Activated T-cell treated with anti-CD3 and anti-CD28 coated beads for 1 hour (primary cell): ENCODE results near the gene NINJ2.
"Not testable (repeated sequence)": the region's sequence is repeated elsewhere in the genome, so short reads cannot be mapped to it uniquely, and the experiment has no call there.

Experiments used
- DNase-seq: peaks from one replicate; pipeline ENCODE4 v3.0.0-alpha.2; 2020; ENCODE audit warnings: low read depth

Gene NINJ2

DNA sequence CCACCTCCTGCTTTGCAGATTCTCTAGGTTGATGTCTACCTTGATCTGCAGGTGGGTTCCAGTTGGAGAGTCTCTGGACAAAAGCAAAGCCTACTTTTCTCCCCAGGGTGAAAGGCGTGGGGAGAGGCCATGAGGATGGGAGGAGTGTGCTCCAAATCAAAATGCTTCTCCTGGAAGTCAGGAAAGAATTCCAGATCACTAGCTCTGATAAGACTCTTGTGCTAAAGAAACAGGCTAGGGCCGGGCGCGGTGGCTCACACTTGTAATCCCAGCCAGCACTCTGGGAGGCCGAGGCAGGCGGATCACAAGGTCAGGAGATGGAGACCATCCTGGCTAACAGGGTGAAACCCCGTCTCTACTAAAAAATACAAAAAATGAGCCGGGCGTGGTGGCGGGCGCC lies 21.9 kb downstream of the NINJ2 start:
- not testable (repeated sequence) for DNase-seq

DNA sequence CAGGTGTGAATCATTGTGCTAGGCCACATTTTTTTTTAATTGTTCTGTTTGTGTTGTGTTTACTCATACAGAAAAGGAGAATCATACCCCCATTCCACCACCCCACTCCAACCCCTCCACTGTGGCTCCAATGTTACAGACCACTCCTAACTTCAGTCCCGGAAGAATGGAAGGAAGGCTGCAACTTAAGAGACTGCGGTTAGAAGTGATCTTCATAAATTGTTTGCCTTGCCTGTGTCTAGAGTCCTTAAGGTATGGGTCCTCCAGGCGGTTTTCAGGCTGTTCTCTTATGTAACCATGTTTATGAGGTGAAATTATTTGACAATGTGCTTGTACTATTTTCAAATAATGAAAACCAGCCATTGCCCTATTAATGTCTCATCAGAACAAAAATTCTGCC lies 22.5 kb downstream of the NINJ2 start:
- DNase-seq: no peak

DNA sequence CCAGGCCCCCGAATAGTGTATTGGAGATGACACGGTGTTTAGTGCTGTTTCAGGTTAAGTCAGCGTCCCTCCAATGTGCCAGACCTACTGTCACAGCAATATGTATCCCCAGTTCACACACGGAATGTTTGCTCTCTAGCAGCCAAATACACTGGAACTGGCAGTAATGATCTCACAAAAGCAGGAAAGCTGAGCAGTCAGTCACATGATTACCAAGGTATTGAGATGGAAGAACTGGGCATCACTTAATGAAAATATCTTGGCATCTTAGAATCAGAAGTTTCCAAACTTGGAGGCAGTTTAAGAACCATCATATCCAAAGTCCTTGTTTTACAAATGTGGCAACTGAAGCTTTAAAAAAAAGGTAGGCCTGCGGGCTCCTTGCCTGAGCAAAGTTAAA lies 23.3 kb downstream of the NINJ2 start:
- no peak for DNase-seq

DNA sequence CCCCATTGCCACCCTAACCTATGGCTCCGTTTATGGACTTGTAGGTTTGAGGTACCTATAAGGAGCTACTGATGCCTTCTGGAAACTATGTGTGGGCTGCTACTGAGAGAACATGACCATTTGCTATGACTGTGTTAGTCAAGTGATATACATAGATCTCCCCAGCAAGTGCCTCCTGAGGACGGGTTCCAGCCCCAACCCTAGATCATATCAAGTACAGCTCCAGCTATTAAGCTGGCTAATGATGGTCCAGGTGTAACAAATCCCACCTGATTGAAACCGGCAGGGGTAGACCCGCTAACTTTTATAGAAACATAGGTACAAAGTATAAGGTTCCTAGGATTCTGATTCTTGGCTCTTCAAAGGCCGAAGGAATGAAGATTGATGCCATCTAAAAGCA lies 23.7 kb downstream of the NINJ2 start:
- DNase-seq: no peak

DNA sequence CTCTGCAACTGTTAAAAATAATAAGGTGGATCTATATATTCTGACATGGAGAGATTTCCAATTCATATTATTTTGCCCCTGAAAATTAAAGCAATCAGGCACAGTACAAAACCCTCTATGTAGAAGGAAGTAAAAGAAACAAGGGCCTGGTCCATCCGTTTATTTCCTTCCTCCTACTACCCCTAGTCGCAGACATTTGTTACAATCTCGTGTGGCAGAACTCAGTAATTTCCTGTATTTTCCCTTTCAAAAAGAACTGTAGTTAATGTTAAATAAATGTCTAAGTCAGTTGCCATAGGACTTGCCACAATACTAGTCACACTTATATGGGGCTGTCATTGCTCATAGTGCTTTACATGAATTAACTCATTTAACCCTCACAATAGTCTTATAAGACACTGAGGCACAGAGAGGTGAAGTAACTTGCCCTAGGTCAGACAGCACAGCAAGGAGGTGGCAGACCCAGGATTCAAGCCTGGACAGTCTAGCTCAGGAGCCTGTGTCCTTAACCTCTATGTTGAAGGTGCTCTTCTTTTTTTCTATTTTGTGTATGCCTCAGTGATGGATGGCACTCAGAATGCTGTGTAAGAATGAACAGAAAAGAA lies 24.2 kb downstream of the NINJ2 start:
- DNase-seq: no peak

DNA sequence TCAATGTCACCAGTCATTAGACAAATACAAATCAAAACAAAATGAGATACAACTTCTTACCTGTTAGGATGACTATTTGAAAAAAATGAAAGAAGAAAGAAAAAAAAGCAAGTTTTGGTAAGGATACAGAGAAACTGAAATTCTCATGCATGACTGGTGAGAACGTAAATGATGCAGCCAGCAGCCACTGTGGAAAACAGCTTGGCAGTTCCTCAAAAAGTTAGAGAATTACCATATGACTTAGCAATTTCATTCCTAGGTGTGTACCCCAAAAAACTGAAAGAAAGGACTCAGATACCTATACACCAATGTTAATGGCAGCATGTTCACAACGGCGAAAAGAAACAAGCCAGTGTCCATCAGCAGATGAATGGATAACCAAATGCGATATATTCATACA lies 26.6 kb downstream of the NINJ2 start:
- DNase-seq: no peak

DNA sequence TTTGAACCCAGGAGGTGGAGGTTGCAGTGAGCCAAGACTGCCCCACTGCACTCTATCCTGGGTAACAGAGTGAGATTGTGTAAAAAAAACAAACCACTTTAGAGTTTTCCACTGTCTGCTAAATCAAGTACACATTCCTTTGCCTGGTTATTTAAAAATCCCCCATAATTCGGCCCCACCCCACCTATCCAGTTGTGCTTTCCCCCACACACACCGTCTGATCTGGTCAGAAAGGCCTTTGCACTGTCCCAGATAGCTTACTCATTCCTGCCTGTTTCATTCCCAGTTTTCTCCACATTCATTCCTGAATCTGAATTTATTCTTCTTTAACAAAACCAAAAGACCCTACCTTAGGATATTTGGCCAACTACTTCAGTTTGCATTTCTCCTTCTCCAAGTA lies 29.5 kb downstream of the NINJ2 start:
- DNase-seq: no peak

DNA sequence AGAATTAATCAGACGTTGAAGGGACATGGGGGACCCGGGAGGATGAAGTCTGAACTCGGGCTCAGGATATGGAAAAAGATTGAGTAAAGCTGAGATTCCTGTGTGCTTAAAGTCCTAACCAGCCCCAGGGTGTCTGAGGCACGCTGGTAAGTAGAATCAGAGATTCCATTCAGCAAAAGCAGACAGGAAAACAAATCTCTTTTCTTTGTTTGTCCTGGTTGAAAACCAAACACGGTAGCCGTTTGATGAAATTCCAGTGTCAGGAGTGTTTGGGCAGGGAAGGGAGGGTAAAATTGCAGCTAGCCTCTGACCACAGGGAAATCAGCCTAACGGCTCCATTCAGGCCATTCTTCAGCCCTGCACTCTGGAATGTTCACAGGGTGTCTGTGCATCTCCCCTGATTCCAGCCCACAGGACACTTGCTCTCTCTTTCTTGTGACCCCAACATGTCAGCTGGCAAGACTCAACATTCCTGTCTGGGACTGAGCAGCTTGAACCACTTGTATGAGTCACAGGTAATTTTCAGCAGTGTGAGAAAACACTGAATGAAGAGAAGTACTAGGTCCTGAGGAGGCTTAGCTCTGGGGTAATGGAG lies 31.0 kb downstream of the NINJ2 start:
- DNase-seq: no peak

DNA sequence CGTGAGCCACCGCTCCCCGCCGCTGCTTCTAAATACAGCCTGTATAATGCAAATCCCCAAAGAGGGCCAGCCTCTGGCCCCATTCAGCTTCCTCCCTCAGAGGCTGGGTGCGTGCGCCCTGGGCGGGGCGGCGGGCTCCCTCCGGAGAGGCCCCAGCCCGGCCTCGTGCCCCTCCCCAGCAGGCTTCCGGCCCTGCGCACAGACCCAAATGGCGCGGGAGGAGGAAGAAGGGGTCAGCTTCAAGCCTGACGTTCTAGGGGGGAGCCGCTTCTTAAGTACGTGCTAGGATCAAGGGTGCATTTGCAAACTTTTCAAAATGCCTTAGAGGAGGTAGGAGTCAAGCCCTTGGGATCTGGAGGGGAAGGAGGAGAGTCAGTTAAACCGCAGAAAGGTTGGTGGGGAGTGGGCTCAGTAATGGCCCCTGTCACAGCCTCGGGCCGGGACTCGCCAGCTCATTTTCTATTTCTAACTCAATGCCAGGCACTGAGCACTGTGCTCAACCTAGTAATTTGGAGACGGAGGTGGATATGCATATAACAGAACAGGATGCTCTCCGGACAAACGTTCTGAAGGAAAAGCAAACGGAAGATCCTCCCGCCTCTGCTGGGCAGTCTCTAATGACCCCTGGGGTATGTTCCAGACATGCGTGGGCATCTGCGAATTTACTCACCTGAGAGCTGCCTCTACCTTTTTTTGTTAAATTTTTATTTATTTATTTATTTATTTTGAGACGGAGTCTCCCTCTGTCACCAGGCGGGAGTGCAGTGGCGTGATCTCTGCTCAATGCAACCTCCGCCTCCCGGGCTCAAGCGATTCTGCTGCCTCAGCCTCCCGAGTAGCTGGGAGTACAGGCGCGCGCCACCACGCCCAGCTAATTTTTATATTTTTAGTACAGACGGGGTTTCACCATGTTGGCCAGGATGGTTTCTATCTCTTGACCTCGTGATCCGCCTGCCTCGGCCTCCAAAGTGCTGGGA lies 32.3 kb downstream of the NINJ2 start:
- DNase-seq: peak; percentile 50

DNA sequence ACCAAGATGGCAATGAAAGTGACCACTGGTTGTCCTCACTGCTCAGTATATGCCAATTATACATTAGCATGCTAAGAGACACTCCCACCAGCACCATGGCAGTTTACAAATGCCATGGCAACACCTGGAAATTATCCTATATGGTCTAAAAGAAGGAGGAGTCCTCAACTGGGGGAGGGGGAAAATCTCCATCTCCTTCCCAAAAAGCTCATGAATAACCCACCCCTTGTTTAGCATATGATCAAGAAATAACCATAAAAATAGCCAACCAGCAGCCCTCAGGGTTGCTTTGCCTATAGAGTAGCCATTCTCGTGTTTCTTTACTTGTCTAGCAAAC lies 34.5 kb downstream of the NINJ2 start:
- DNase-seq: not testable (repeated sequence)

DNA sequence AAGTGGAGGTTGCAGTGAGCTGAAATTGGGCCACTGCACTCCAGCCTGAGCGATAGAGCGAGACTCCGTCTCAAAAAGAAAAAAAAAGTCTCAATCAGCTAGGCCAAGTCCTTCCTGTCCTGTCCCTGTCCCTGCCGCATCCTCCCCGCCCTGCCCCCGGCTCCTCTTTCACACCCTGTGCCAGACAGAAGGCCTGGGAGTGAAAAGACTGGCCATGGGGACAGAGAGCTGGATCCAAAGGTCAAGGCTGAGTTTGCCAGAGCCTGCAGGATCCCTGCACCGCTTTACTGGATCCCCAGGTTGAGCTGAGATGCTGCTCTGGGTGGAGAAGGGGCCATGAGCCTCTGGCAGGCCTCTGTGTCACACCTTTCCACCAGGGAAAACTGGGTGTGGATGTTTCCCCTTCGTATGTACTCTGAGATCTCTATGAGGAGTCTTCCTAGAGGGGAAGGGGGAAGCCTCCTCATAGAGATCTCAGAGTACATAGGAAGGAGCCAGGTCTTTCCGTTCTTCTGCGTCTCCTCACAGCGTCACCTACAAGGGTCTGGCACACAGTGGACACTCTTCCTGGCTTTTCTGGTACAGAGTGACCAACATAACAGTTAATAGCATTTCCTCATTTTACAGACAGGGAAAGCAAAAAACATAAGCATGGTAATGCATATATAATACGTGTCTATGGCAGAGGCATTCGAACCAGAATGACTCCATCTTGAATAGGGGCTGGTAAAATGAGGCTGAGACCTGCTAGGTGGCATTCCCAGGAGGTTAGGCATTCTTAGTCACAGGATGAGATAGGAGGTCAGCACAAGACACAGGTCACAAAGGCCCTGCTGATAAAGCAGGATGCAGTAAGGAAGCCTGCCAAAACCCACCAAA lies 35.1 kb downstream of the NINJ2 start:
- no peak for DNase-seq

DNA sequence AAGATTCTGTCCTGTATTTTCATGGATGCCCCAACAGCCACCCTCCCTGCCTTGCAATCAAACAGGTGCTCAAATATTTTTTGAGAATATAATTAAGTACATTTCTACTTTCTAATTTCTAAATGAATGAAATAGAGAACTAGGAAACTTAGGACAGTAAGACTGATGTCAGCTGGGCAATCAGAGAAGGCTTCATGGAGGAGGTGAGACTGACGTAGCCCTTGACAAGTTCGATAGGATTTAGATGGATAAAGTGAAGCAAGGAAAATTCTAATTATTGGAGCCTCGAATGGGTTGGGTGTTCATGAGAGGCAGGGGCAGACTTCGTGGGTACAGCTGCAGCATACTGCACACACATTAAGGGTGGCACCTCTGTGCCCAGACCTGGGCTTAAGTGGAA lies 36.0 kb downstream of the NINJ2 start:
- no peak for DNase-seq

DNA sequence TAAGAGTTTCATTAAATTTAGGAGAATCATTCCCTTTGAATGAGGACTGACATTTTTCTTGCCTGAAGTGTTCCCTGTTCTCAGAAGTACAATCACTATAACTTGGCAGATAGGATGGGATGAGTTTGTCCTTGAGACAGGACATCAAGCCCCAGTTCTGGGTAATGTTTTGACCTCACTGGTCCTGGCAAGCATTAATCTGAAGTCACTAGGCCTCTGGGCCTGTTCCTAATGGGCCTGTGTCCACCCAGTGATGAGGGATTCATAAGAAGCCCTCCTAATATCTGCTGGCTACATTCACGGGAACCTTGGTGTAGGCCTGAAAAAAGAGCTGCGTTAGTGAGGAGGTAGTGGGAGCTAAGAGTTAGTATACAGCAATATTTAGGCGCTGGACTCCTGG lies 37.2 kb downstream of the NINJ2 start:
- no peak for DNase-seq

DNA sequence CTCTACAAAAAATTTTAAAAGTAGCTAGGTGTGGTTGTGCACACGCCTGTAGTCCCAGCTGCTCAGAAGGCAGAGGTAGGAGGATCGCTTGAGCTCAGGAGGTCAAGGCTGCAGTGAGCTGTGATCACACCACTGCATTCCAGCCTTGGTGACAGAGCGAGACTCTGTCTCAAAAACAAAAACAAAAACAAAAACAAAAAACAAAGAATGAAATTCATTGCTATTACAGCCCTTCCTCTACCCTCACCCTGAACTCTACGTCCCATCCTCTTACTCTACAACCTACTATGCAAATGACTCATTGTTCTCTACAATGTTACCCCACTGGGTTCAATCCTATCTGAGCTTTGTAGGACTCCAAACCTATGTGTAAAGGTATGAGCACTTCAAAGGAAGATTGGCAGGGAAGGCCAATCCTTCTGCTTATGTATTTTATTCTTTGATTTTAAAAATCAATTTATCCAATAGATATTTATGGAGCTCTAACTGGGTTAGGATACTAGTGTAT lies 39.3 kb downstream of the NINJ2 start:
- no peak for DNase-seq

DNA sequence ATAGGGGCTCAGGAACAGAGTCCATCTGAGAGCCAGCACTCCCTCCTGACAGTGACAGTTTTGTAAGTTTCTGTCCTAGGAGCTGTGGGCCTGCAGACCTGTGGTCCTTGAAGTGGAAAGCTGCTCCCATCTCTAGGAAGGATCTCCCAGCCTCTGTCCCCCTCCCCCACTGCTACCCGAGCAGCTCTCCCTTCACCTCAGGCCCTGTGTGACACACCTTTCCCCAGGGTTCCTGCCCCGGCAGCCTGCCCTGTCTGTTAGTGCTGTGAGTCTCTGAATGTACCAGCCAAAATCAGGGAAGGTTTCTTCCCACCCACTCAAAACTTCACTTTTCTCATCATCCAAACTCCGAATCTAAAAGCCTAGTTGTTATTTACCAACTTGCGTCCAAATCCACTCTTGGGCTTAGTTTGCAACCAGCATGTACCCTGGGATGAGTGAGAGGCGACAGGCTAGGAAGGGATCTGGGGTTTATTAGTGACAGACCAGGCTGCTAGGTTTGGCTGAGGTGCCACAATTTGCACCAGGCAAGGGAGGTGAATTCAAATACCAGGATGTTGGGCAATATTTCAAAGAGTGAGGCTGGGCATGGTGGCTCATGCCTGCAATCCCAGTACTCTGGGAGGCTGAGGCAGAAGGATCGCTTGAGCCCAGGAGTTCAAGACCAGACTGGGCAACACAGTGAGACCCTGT lies 39.9 kb downstream of the NINJ2 start:
- no peak for DNase-seq

DNA sequence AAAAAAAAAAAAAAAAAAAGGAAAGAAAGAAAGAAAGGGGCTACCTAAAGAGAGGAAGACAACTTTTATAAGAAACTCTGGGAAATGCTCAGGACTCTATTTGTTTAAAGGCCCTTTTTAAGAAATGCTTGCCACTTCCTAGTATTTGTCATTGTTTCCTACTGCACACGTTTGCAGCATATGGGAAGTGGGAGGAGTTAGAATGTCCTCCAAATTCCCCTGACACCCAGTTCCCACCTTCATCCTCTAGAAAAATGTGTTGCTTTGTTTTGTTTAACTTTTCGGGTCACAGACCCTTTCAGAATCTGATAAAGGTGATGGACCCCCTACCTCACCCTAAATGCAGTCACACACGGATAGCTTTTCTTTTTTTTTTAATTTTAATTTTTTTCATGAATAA lies 40.8 kb downstream of the NINJ2 start:
- DNase-seq: no peak

DNA sequence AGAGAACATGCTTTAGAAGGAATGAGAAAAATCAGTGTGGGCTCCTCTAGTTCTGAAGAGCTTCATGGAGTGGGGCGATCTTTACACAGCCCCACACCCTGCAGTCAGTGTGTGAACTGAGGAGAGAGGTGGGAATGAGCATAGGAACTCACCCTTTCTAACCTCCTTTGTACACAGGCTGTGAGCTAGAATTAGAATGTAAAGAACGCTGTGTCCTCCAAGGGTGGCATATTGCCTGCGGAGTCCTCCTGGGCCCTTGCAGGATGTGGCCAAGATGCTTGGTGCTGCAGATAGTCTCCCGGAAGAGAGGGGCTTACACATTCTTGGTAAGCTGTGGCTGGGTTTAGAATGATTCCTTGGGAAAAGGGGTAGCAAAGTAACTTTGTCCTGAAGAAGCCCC lies 43.9 kb downstream of the NINJ2 start:
- no peak for DNase-seq

DNA sequence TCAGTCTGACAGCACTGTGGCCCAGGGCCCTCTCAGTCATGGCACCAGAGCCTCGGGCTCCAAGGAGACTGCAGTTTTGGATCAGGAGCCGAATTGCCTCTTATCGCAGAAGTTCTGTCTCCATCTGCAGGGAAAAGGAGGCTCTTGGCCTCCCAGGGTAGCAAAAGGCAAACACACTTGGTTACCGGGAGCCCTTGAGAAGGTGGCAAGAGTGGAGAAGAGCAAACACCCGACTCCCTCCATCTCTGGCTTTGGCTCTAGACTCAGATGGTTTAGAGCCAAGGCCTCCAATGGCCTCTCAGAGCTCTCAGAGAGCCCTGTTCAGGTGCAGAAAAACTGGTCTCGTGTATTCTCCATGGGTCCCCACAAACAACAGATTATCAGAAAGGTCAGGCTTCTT lies 44.6 kb downstream of the NINJ2 start:
- no peak for DNase-seq

DNA sequence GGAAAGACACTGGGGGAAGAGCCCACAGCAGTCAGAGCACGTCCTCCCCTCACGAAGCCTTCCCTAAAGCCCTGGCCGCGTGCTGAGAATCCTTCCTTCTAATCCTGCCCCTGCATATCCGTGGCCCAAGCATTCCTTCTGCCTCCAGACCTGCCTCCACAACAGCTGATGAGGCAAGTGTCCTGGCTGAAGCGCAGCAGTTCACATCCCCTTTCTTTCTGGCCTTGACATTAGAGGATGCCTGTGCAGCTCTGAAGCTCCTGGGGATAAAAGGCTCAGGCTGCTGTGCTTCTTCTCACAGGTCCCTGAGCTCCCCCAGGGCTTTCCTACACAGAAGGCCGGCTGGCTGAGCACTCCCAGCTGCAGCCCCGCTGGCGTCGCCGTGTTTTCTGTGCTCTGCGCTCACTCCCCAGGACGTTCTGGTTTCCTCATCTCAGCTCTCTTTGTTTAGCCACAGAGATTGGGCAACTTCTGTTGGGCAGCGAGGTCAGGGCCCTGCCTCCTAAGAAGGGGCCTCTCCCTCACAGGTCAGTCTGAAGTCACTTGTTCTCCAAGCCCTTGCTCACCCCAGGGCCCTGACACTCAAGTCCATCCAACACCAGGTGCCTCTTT lies 45.8 kb downstream of the NINJ2 start:
- no peak for DNase-seq

DNA sequence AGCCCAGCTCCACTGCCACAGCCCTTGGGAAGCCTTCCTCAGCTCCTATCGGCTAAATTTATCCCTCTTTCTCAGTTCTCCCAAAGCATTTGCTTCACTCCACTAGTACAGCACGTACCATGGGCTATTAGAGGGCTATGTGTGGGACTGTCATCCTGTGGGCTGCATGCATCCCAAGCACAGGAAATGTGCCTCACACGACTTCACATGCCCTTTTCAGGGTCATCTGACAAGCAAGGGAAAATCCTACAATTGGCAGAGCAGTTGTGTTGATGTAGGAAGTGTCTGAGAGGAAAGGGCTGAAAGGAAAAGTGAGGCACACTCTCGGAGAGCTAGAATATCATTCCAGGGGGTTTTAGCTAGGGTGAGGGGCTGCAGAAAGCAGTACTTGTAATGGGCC lies 47.6 kb downstream of the NINJ2 start:
- no peak for DNase-seq

DNA sequence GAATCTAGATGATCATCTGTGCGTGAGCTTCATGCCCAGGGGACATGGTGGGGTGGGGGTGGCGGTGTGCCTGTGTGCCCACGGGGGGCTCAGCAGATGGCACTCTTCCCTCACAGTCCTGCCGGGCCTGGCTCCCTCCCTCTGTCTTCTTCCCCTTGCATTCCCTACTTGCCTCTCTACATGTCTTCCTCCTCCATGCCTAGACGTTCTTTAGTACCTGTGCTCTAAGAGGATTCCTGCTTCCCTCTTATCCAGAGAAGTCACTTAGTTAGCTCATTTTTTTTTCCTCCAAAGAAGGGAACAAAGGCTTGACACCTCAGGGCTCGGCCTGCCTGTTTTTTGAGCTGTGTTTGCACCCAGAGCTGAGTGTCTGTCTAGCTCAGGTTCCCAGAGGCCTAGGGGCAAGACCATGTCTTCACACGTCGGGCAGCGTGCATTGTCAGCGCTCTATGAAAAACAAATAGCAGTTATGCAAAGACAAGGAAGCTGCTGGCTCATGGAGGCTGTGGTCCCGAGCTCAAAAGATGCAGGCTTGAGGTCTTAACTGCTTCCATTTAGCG lies 48.8 kb downstream of the NINJ2 start:
- DNase-seq: no peak
